Measurements from ENCODE around the gene FAIM2.

DNA sequence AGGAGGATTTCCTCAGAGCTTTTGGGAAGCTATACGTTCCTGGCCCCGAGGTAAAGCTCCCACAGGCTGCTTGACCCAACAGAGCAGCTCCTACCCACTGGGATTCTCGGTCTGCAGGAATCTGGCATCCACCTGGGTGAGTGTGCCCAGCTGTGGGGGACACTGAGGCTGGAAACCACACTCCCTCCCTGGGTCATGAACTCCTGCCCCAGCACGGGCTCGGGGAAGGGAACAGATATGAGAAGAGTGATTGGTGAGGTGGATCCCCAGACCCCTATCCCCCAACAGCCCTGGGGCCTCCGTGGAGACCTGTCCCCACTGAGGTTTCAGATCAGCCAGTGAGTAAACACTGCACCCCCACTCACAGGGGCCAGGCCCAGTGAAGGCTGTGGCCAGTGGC, 3.3 kb downstream of the FAIM2 start:
- no peak for TF ChIP-seq CTCF (IDR thresholded peaks at IDR 0.05; ENCODE audit: insufficient read depth, low read length)
- no peak for TF ChIP-seq POLR2AphosphoS5 (IDR thresholded peaks at IDR 0.05; ENCODE audit: low read depth)
- no peak for TF ChIP-seq SPI1 (IDR thresholded peaks at IDR 0.05; ENCODE audit: borderline replicate concordance, low read depth)
- TF ChIP-seq GABPA (IDR thresholded peaks at IDR 0.05; ENCODE audit: low read depth): no peak
